Fibroblast of mammary gland (primary cell): ENCODE measurements around the gene NSMCE3.
"Not testable (repeated sequence)": the region's sequence is repeated elsewhere in the genome, so short reads cannot be mapped to it uniquely, and the experiment has no call there.

Experiments
- DNase-seq: peaks from one replicate; pipeline ENCODE4 v3.0.0-alpha.2; 2010; ENCODE audit warnings: low read depth
- H3K4me3 ChIP-seq: 2 replicates; pipeline ENCODE4 v1.5.1; 2011; ENCODE audit warnings: low read depth, mild to moderate bottlenecking, low read length, moderate library complexity; ENCODE audit not compliant: control insufficient read depth
- CTCF ChIP-seq: conservative IDR thresholded peaks from 2 replicates; pipeline ENCODE4 v1.5.1; 2011; ENCODE audit warnings: low read depth, low read length, inconsistent platforms; ENCODE audit not compliant: control insufficient read depth, insufficient read depth

NSMCE3 gene

GRCh38 chr15:29242456-29243242 is 27.0 kb downstream of the NSMCE3 start:
- peak; percentile 3 for DNase-seq
- no peak overlapping the region for H3K4me3 ChIP-seq
- TF ChIP-seq CTCF = no peak

- H3K4me3 ChIP-seq = no peak overlapping the region
- TF ChIP-seq CTCF = no peak
- DNase-seq = no peak
Measured at GRCh38 chr15:29241207-29241606, 28.4 kb downstream of the NSMCE3 start.

GRCh38 chr15:29239395-29239794 is 30.2 kb downstream of the NSMCE3 start:
- no peak overlapping the region for H3K4me3 ChIP-seq
- no peak for DNase-seq
- no peak for TF ChIP-seq CTCF

- no peak for TF ChIP-seq CTCF
- DNase-seq = peak; percentile 6
- H3K4me3 ChIP-seq = no peak overlapping the region
Measured at GRCh38 chr15:29233566-29233965, 36.1 kb downstream of the NSMCE3 start.

- no peak overlapping the region for H3K4me3 ChIP-seq
- no peak for DNase-seq
- no peak for TF ChIP-seq CTCF
Measured at GRCh38 chr15:29226436-29227208, 43.0 kb downstream of the NSMCE3 start.

GRCh38 chr15:29225534-29226234 is 43.9 kb downstream of the NSMCE3 start:
- H3K4me3 ChIP-seq = no peak overlapping the region
- no peak for TF ChIP-seq CTCF
- DNase-seq = no peak

- H3K4me3 ChIP-seq, DNase-seq: not testable (repeated sequence)
Measured at GRCh38 chr15:29224987-29225363, 44.6 kb downstream of the NSMCE3 start.

GRCh38 chr15:29224235-29224986 is 45.2 kb downstream of the NSMCE3 start:
- H3K4me3 ChIP-seq = not testable (repeated sequence)

More at GRCh38 chr15:29224235-29224986, 45.2 kb downstream of the NSMCE3 start:
- DNase-seq = not testable (repeated sequence)
